Astrocyte of the spinal cord (primary cell): ENCODE results near the gene FHIT.

Experiments used
- DNase-seq: peaks from one replicate; pipeline ENCODE4 v3.0.0; 2011; ENCODE audit warnings: low read depth, low spot score
- H3K4me3 ChIP-seq: 2 replicates; pipeline ENCODE4 v1.5.1; 2011; ENCODE audit warnings: low read depth, mild to moderate bottlenecking, low read length, moderate library complexity
- CTCF ChIP-seq: IDR thresholded peaks from 2 replicates; pipeline ENCODE4 v1.5.1; 2012; ENCODE audit warnings: low read depth, mild to moderate bottlenecking, low read length, inconsistent platforms
- in situ Hi-C: cut with HindIII; loops from 2 replicates; pipeline ENCODE4 v1.10.0; 2017; ENCODE audit warnings: low sequenced_read_pairs

Gene FHIT

GRCh38 chr3:59979542-59979941 lies 1271.7 kb downstream of the FHIT start:
- no peak overlapping the region for H3K4me3 ChIP-seq
- in situ Hi-C loops = no loop called here
- DNase-seq = no peak
- no peak for TF ChIP-seq CTCF

GRCh38 chr3:59978979-59979378 lies 1272.3 kb downstream of the FHIT start:
- in situ Hi-C loops = no loop called here
- DNase-seq = no peak

GRCh38 chr3:59970796-59971195 lies 1280.5 kb downstream of the FHIT start:
- no peak overlapping the region for H3K4me3 ChIP-seq
- no peak for DNase-seq
- no peak for TF ChIP-seq CTCF
- in situ Hi-C loops = no loop called here

More at GRCh38 chr3:59978979-59979378, 1272.3 kb downstream of the FHIT start:
- H3K4me3 ChIP-seq = no peak overlapping the region
- no peak for TF ChIP-seq CTCF

GRCh38 chr3:59970376-59970775 lies 1280.9 kb downstream of the FHIT start:
- no peak for TF ChIP-seq CTCF
- no peak for DNase-seq
- in situ Hi-C loops = no loop called here
- no peak overlapping the region for H3K4me3 ChIP-seq

- in situ Hi-C loops = no loop called here
- TF ChIP-seq CTCF = no peak
- DNase-seq = no peak
- no peak overlapping the region for H3K4me3 ChIP-seq
These were observed 1282.7 kb downstream of the FHIT start for GRCh38 chr3:59968513-59969045.

- in situ Hi-C loops = no loop called here
- TF ChIP-seq CTCF = no peak
These were observed 1287.6 kb downstream of the FHIT start for GRCh38 chr3:59963676-59964075.

GRCh38 chr3:59957150-59957549 lies 1294.1 kb downstream of the FHIT start:
- no peak for TF ChIP-seq CTCF
- no peak for DNase-seq
- no peak overlapping the region for H3K4me3 ChIP-seq
- in situ Hi-C loops = no loop called here

More at GRCh38 chr3:59963676-59964075, 1287.6 kb downstream of the FHIT start:
- no peak for DNase-seq
- no peak overlapping the region for H3K4me3 ChIP-seq
